Lung (tissue), 12 donors: ENCODE data around the gene SPECC1. TPM values are rescaled to one million over a fixed set of nuclear protein-coding genes. Genes with fewer than 3 reads are reported as not detected.

Experiments
- ATAC-seq: fragments of 200-7000 bp; cut with Tn5 transposase; one replicate; pipeline ENCODE4 v1.9.1; 2020; ENCODE audit warnings: moderate number of reproducible peaks; ENCODE audit not compliant: insufficient read depth, low FRiP score
- DNase-seq, 3 donors: peaks; one replicate each; pipeline ENCODE4 v3.0.0-alpha.2; 2013 to 2017
- H3K27ac ChIP-seq, 2 donors: one replicate each; pipeline ENCODE4 v1.5.1; 2013; ENCODE audit warnings: mild to moderate bottlenecking in 2 of 2, moderate library complexity in 2 of 2, control low read depth in 1 of 2, inconsistent platforms in 1 of 2, low read depth in 1 of 2, low read length in 1 of 2
- H3K27me3 ChIP-seq, 3 donors: one replicate each; pipeline ENCODE4 v1.5.1; 2013; ENCODE audit warnings: low read length in 2 of 3; ENCODE audit not compliant: control insufficient read depth in 3 of 3, insufficient read depth in 3 of 3
- H3K36me3 ChIP-seq, 4 donors: one replicate each; pipeline ENCODE4 v1.5.1; 2013; ENCODE audit warnings: low read length in 4 of 4, mild to moderate bottlenecking in 1 of 4, moderate library complexity in 1 of 4; ENCODE audit not compliant: control insufficient read depth in 4 of 4, insufficient read depth in 4 of 4
- H3K4me1 ChIP-seq, 5 donors: one replicate each; pipeline ENCODE4 v1.5.1; 2013; ENCODE audit warnings: low read length in 5 of 5, mild to moderate bottlenecking in 2 of 5, moderate library complexity in 1 of 5; ENCODE audit not compliant: control insufficient read depth in 5 of 5, insufficient read depth in 5 of 5
- H3K4me3 ChIP-seq: one replicate; pipeline ENCODE4 v1.5.1; 2013; ENCODE audit warnings: mild to moderate bottlenecking, control low read depth, moderate library complexity
- H3K9ac ChIP-seq, 2 donors: one replicate each; pipeline ENCODE4 v1.5.1; 2013; ENCODE audit warnings: low read length in 2 of 2, control low read depth in 1 of 2; ENCODE audit not compliant: insufficient read depth in 1 of 2
- H3K9me3 ChIP-seq, 4 donors: one replicate each; pipeline ENCODE4 v1.5.1; 2013; ENCODE audit warnings: low read length in 3 of 4, mild to moderate bottlenecking in 1 of 4, moderate library complexity in 1 of 4; ENCODE audit not compliant: control insufficient read depth in 4 of 4, insufficient read depth in 3 of 4
- CTCF ChIP-seq: IDR thresholded peaks from 2 replicates; pipeline ENCODE4 v1.5.1; 2012; ENCODE audit warnings: mild to moderate bottlenecking; ENCODE audit errors: control extremely low read depth, extremely low read depth
- WGBS, 2 donors: extraction: QIAGEN DNeasy Blood & Tissue Kit; methylation state at CpG; one replicate each; pipeline ENCODE4 v1.1.7; 2013; 5-methylcytosine and 5-hydroxymethylcytosine counted together
- polyA plus RNA-seq, 2 donors: library from polyadenylated mRNA; stranded (reverse); fragments of 200-250 nt; gene quantifications; one replicate each; pipeline ENCODE4 v1.2.1, GENCODE V29; 2013
- total RNA-seq, 2 donors: library from RNA; depleted of rRNA in 1 of 2; stranded (reverse); fragments of >200 nt in 1 of 2; gene quantifications; one replicate each; pipeline ENCODE4 v1.2.1, GENCODE V29; 2014 to 2021
- donor health status: control.
- donor health status: control.
- donor health status: Bipolar disorder and iron deficiency.
- donor health status: healthy.
- donor health status: DM: yes; HTN: yes; CAD: no.

The SPECC1 gene
- total and polyA plus RNA-seq, 4 donors = 8.8 to 27.1 (median 14.7) TPM

GRCh38 chr17:20293501-20293900, 284.3 kb downstream of the SPECC1 start:
- H3K4me1 ChIP-seq = no peaks in the 10 kb centered on the region
- no peak overlapping the region for H3K4me3 ChIP-seq
- H3K36me3 ChIP-seq = no peaks in the 10 kb centered on the region
- H3K27me3 ChIP-seq = no peaks in the 10 kb centered on the region
- no peak overlapping the region for H3K9ac ChIP-seq
- H3K9me3 ChIP-seq = peaks cover 0 to 2% (median 0%) of the 10 kb centered on the region in 4 donors
- H3K27ac ChIP-seq = no peak overlapping the region
- no peak for ATAC-seq
- WGBS, 2 donors = 91 to 96% methylated on average over 2 of the region's 2 CpGs
- DNase-seq = no peak
- no peak for TF ChIP-seq CTCF

GRCh38 chr17:20294120-20294519, 285.0 kb downstream of the SPECC1 start:
- no peak overlapping the region for H3K27ac ChIP-seq
- TF ChIP-seq CTCF = no peak
- whole genome bisulfite sequencing, 2 donors = 97 to 98% methylated on average over 6 of the region's 6 CpGs
- H3K27me3 ChIP-seq = no peaks in the 10 kb centered on the region
- ATAC-seq (no peak), DNase-seq (no peak)
- H3K4me1 ChIP-seq = no peaks in the 10 kb centered on the region
- no peak overlapping the region for H3K4me3 ChIP-seq
- H3K9me3 ChIP-seq = peaks cover 0 to 2% (median 0%) of the 10 kb centered on the region in 4 donors
- no peak overlapping the region for H3K9ac ChIP-seq
- H3K36me3 ChIP-seq = no peaks in the 10 kb centered on the region

GRCh38 chr17:20299013-20299412, 289.9 kb downstream of the SPECC1 start:
- DNase-seq (no peak), ATAC-seq (no peak)
- 85 to 91% methylated on average over 3 of the region's 3 CpGs for WGBS, 2 donors
- H3K9ac ChIP-seq = no peak overlapping the region
- H3K27me3 ChIP-seq = no peaks in the 10 kb centered on the region
- H3K36me3 ChIP-seq = no peaks in the 10 kb centered on the region
- no peak for TF ChIP-seq CTCF
- H3K4me3 ChIP-seq = no peak overlapping the region
- no peak overlapping the region for H3K27ac ChIP-seq
- H3K4me1 ChIP-seq = no peaks in the 10 kb centered on the region
- peaks cover 0 to 2% (median 0%) of the 10 kb centered on the region in 4 donors for H3K9me3 ChIP-seq

DNA sequence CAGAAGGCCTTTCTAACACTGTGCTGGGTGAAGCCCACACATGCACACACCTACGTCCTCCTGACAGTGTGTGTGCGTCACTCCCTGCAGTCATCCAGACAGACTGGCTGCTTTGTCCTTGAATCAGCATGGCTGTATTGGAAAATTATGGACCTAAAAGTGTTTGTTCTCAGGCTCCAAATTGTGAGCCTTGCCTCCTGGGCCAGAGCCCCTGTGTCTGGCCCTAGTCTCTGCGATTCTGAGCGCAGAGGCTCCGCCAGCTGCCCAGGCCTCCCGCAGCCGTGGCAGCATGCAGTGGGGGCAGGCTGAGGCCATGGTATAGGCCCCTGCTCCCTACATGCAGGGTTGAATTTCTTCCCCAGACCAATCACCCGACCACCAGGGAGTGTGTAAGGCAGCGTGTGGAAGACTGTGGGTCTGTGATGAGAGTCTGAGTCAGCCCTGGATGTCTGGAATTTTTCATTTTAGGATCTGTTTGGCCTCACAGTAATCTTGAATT, 291.3 kb downstream of the SPECC1 start:
- Histone ChIP-seq H3K36me3 (no peaks in the 10 kb centered on the region), H3K4me1 (no peaks in the 10 kb centered on the region), H3K9ac (no peak overlapping the region), H3K27ac (no peak overlapping the region), H3K27me3 (no peaks in the 10 kb centered on the region), H3K4me3 (no peak overlapping the region), H3K9me3 (peaks cover 0 to 2% (median 0%) of the 10 kb centered on the region in 4 donors)
- DNase-seq (no peak), ATAC-seq (no peak)
- WGBS, 2 donors = 93 to 95% methylated on average over 9 of the region's 9 CpGs
- no peak for TF ChIP-seq CTCF
